ENCODE data around the gene SECTM1.

The SECTM1 gene

GRCh38 chr17:82315703-82316358 lies 17.7 kb downstream of the SECTM1 start:
- TF ChIP-seq, protein P1, sequence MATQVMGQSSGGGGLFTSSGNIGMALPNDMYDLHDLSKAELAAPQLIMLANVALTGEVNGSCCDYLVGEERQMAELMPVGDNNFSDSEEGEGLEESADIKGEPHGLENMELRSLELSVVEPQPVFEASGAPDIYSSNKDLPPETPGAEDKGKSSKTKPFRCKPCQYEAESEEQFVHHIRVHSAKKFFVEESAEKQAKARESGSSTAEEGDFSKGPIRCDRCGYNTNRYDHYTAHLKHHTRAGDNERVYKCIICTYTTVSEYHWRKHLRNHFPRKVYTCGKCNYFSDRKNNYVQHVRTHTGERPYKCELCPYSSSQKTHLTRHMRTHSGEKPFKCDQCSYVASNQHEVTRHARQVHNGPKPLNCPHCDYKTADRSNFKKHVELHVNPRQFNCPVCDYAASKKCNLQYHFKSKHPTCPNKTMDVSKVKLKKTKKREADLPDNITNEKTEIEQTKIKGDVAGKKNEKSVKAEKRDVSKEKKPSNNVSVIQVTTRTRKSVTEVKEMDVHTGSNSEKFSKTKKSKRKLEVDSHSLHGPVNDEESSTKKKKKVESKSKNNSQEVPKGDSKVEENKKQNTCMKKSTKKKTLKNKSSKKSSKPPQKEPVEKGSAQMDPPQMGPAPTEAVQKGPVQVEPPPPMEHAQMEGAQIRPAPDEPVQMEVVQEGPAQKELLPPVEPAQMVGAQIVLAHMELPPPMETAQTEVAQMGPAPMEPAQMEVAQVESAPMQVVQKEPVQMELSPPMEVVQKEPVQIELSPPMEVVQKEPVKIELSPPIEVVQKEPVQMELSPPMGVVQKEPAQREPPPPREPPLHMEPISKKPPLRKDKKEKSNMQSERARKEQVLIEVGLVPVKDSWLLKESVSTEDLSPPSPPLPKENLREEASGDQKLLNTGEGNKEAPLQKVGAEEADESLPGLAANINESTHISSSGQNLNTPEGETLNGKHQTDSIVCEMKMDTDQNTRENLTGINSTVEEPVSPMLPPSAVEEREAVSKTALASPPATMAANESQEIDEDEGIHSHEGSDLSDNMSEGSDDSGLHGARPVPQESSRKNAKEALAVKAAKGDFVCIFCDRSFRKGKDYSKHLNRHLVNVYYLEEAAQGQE (IDR thresholded peaks at IDR 0.05; ENCODE audit: insufficient read depth in 1 of 2, low read depth in 2 of 2, low read length in 2 of 2) = no peak
- TF ChIP-seq TAF1 (IDR thresholded peaks at IDR 0.05; ENCODE audit: borderline replicate concordance, insufficient read depth, low read length) (no peak), FOXP2 (optimal IDR thresholded peaks at IDR 0.05; ENCODE audit: borderline replicate concordance, extremely low read depth, extremely low read length, insufficient read depth) (no peak), POLR2AphosphoS5 (IDR thresholded peaks at IDR 0.05; ENCODE audit: low read depth, low read length) (no peak), SIN3A (IDR thresholded peaks at IDR 0.05; ENCODE audit: borderline replicate concordance, insufficient read depth, low read length) (no peak)

DNA sequence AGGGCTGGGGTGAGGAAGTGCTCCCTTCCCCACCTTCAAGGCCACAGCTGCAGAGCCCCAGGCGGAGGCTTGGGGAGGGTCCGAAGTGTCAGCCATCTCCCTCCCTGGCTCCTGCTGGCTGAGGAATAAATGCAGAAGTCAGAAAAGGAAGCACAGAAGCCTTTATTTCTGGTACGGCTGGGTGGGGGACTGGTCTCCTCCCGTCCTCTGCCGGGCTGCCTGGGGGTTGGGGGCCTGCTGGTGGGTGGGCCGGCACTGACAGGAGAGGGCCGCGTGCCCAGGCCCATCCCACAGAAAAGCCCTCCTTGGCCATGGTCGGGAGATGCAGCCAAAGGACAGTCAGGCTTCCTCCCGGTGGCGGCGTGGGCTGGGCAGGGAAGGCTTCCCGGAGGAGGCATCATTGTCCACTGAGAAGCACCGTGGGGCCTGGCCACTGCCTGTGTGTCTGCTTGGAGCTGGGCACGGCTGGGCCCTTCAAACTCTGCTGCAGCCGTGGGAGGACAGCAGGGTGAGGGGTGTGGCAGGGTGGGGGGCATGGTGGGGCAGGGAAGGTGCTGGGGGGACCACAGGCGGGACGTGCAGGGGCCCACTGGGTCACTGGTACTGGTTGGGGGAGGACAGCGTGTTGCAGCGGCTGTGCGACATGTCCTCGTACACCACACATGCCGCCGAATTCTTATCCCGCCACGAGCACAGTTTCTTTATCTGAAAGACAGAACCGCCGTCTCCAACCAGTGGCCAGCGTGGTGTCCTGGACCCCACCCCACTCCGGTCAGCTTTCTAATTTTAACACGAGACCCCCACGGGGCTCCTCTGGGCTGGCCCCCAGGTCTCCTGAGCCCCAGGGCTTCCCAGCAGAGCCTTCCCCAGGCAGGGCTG lies 18.6 kb downstream of the SECTM1 start:
- TF ChIP-seq, protein P1 (IDR thresholded peaks at IDR 0.05; ENCODE audit: insufficient read depth in 1 of 2, low read depth in 2 of 2, low read length in 2 of 2) = no peak
- TF ChIP-seq FOXP2 (optimal IDR thresholded peaks at IDR 0.05; ENCODE audit: borderline replicate concordance, extremely low read depth, extremely low read length, insufficient read depth) = no peak
- no peak for TF ChIP-seq TAF1 (IDR thresholded peaks at IDR 0.05; ENCODE audit: borderline replicate concordance, insufficient read depth, low read length)
- TF ChIP-seq POLR2AphosphoS5 (IDR thresholded peaks at IDR 0.05; ENCODE audit: low read depth, low read length) = no peak
- no peak for TF ChIP-seq SIN3A (IDR thresholded peaks at IDR 0.05; ENCODE audit: borderline replicate concordance, insufficient read depth, low read length)

GRCh38 chr17:82314012-82314726 lies 19.4 kb downstream of the SECTM1 start:
- TF ChIP-seq TAF1 (IDR thresholded peaks at IDR 0.05; ENCODE audit: borderline replicate concordance, insufficient read depth, low read length) (no peak), POLR2AphosphoS5 (IDR thresholded peaks at IDR 0.05; ENCODE audit: low read depth, low read length) (no peak), FOXP2 (optimal IDR thresholded peaks at IDR 0.05; ENCODE audit: borderline replicate concordance, extremely low read depth, extremely low read length, insufficient read depth) (no peak), SIN3A (IDR thresholded peaks at IDR 0.05; ENCODE audit: borderline replicate concordance, insufficient read depth, low read length) (no peak)
- TF ChIP-seq, protein P1 (IDR thresholded peaks at IDR 0.05; ENCODE audit: insufficient read depth in 1 of 2, low read depth in 2 of 2, low read length in 2 of 2) = no peak

- TF ChIP-seq, protein P1 (IDR thresholded peaks at IDR 0.05; ENCODE audit: insufficient read depth in 1 of 2, low read depth in 2 of 2, low read length in 2 of 2) = no peak
- no peak for TF ChIP-seq FOXP2 (optimal IDR thresholded peaks at IDR 0.05; ENCODE audit: borderline replicate concordance, extremely low read depth, extremely low read length, insufficient read depth)
- TF ChIP-seq POLR2AphosphoS5 (IDR thresholded peaks at IDR 0.05; ENCODE audit: low read depth, low read length) = no peak
- no peak for TF ChIP-seq SIN3A (IDR thresholded peaks at IDR 0.05; ENCODE audit: borderline replicate concordance, insufficient read depth, low read length)
- no peak for TF ChIP-seq TAF1 (IDR thresholded peaks at IDR 0.05; ENCODE audit: borderline replicate concordance, insufficient read depth, low read length)
Measured at GRCh38 chr17:82313195-82314011, 20.2 kb downstream of the SECTM1 start.

Data from PFSK-1 (cell line).